Left cardiac atrium (tissue), 4 donors: ENCODE data around the gene KIAA1586. TPM values are rescaled to one million over a fixed set of nuclear protein-coding genes. Genes with fewer than 3 reads are reported as not detected.
"Not testable (repeated sequence)": the region's sequence is repeated elsewhere in the genome, so short reads cannot be mapped to it uniquely, and the experiment has no call there.

Experiments
- ATAC-seq, 2 donors: fragments of 200-7000 bp; cut with Tn5 transposase; one replicate each; pipeline ENCODE4 v1.9.1; 2020; ENCODE audit warnings: mild to moderate bottlenecking in 2 of 2, moderate library complexity in 2 of 2
- DNase-seq: peaks from one replicate; pipeline ENCODE4 v3.0.0-alpha.2; 2020
- intact Hi-C, 2 donors: fragments of 100-400 bp; cut with DNase I; formaldehyde crosslinking; loops; one replicate each; pipeline versions ENCODE4 v1.14.1 to v1.15.1; 2022 to 2023
- total RNA-seq, 2 donors: library from RNA; stranded (reverse); fragmentation: NEBNext Ultra II Directional; extraction: Animal tissue kit (Norgen Biotek cat#: 25700); gene quantifications; one replicate each; pipeline ENCODE4 v1.2.1, GENCODE V29; 2021
- donor health status: DM: no; HTN: yes; CAD: no.
- donor health status: DM: no; HTN: yes; CAD: no; lungs with severe emphysema.
- donor health status: DM: yes; HTN: yes; CAD: no.
- donor health status: Dilated cardiomyopathy.

KIAA1586 gene
- total RNA-seq, 2 donors from 2014 or later = 8.8 to 11.8 TPM

- DNase-seq = no peak
- intact Hi-C loops = no loop called here
- no peak for ATAC-seq
Observed at GRCh38 chr6:57035549-57035948, 10.9 kb upstream of the KIAA1586 start.

GRCh38 chr6:57038906-57039305, 7.6 kb upstream of the KIAA1586 start:
- intact Hi-C loops = no loop called here
- DNase-seq (no peak), ATAC-seq (no peak)

- intact Hi-C loops = no loop called here
- DNase-seq = no peak
- ATAC-seq = no peak
Observed at GRCh38 chr6:57040011-57040410, 6.5 kb upstream of the KIAA1586 start.

GRCh38 chr6:57044061-57044460, 2.4 kb upstream of the KIAA1586 start:
- intact Hi-C loops, ATAC-seq, DNase-seq: not testable (repeated sequence)

GRCh38 chr6:57044568-57044967, 1.9 kb upstream of the KIAA1586 start:
- no peak for DNase-seq
- intact Hi-C loops = no loop called here
- ATAC-seq = no peak

GRCh38 chr6:57047257-57047585, 728 bp downstream of the KIAA1586 start:
- intact Hi-C loops, DNase-seq: not testable (repeated sequence)
- ATAC-seq = peak in 1 of 2 donors; percentile 10

GRCh38 chr6:57047859-57048258, 1.4 kb downstream of the KIAA1586 start:
- intact Hi-C loops, DNase-seq, ATAC-seq: not testable (repeated sequence)

GRCh38 chr6:57048577-57048976, 2.1 kb downstream of the KIAA1586 start:
- no peak for ATAC-seq
- no peak for DNase-seq
- intact Hi-C loops = no loop called here

- ATAC-seq (no peak), DNase-seq (no peak)
- intact Hi-C loops = no loop called here
Observed at GRCh38 chr6:57063847-57064246, 17.4 kb downstream of the KIAA1586 start.

GRCh38 chr6:57064809-57065208, 18.3 kb downstream of the KIAA1586 start:
- DNase-seq = no peak
- no peak for ATAC-seq
- intact Hi-C loops = no loop called here

GRCh38 chr6:57068061-57068460, 21.6 kb downstream of the KIAA1586 start:
- ATAC-seq (no peak), DNase-seq (no peak)
- intact Hi-C loops = no loop called here

- DNase-seq (no peak), ATAC-seq (no peak)
- intact Hi-C loops = no loop called here
Observed at GRCh38 chr6:57069228-57069627, 22.7 kb downstream of the KIAA1586 start.

GRCh38 chr6:57069920-57070331, 23.4 kb downstream of the KIAA1586 start:
- DNase-seq = no peak
- intact Hi-C loops = no loop called here
- no peak for ATAC-seq

- intact Hi-C loops = no loop called here
Observed at GRCh38 chr6:57072108-57072507, 25.6 kb downstream of the KIAA1586 start.

GRCh38 chr6:57074383-57074782, 27.9 kb downstream of the KIAA1586 start:
- no peak for DNase-seq
- ATAC-seq = no peak
- intact Hi-C loops = no loop called here

More at GRCh38 chr6:57072108-57072507, 25.6 kb downstream of the KIAA1586 start:
- DNase-seq (no peak), ATAC-seq (no peak)

GRCh38 chr6:57075092-57075491, 28.6 kb downstream of the KIAA1586 start:
- no peak for DNase-seq
- intact Hi-C loops = no loop called here
- ATAC-seq = no peak

GRCh38 chr6:57078531-57079207, 32.2 kb downstream of the KIAA1586 start:
- DNase-seq (no peak), ATAC-seq (no peak)
- intact Hi-C loops = no loop called here

- intact Hi-C loops = no loop called here
- DNase-seq = no peak
- no peak for ATAC-seq
Observed at GRCh38 chr6:57085471-57085870, 39.0 kb downstream of the KIAA1586 start.

- no peak for DNase-seq
- intact Hi-C loops = no loop called here
- ATAC-seq = no peak
Observed at GRCh38 chr6:57086843-57087242, 40.4 kb downstream of the KIAA1586 start.

GRCh38 chr6:57087916-57088315, 41.4 kb downstream of the KIAA1586 start:
- DNase-seq (no peak), ATAC-seq (no peak)
- intact Hi-C loops = no loop called here

- DNase-seq (no peak), ATAC-seq (no peak)
- intact Hi-C loops = no loop called here
Observed at GRCh38 chr6:57089265-57089664, 42.8 kb downstream of the KIAA1586 start.
